ENCODE results near the gene C7.

DNA sequence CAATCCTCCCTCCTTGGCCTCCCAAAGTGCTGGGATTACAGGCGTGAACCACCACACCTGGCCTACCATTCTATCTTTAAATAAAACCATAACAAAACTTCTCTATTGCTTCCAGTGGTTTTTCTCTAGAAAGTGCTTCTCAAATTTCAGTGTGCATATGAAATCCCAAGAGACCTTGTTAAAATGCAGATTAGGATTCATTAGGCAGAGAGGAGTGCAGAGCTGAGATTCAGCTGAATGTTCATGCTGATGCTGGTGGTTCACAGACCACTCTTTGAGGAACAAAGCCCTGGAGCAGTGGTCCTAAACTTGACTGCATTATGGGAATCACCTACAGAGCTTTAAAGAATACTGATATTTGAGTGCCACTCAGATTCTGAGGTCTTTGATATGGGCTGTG, 39.9 kb upstream of the C7 start:
- TF ChIP-seq ZNF8 (CRISPR knock-in tag; IDR thresholded peaks at IDR 0.05), result no peak
- TF ChIP-seq, protein P1, sequence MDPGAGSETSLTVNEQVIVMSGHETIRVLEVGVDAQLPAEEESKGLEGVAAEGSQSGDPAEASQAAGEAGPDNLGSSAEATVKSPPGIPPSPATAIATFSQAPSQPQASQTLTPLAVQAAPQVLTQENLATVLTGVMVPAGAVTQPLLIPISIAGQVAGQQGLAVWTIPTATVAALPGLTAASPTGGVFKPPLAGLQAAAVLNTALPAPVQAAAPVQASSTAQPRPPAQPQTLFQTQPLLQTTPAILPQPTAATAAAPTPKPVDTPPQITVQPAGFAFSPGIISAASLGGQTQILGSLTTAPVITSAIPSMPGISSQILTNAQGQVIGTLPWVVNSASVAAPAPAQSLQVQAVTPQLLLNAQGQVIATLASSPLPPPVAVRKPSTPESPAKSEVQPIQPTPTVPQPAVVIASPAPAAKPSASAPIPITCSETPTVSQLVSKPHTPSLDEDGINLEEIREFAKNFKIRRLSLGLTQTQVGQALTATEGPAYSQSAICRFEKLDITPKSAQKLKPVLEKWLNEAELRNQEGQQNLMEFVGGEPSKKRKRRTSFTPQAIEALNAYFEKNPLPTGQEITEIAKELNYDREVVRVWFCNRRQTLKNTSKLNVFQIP (CRISPR knock-in tag; IDR thresholded peaks at IDR 0.05; ENCODE audit: borderline replicate concordance, low read depth), result no peak
- TF ChIP-seq CREB5 (CRISPR knock-in tag; IDR thresholded peaks at IDR 0.05; ENCODE audit: low read depth), result no peak
- TF ChIP-seq GLIS3 (CRISPR knock-in tag; IDR thresholded peaks at IDR 0.05), result no peak
- TF ChIP-seq PATZ1 (CRISPR knock-in tag; IDR thresholded peaks at IDR 0.05; ENCODE audit: borderline replicate concordance), result no peak
- TF ChIP-seq ZNF565 (CRISPR knock-in tag; conservative IDR thresholded peaks at IDR 0.05; ENCODE audit: low read depth), result no peak
- no peak for TF ChIP-seq ZFP3 (CRISPR knock-in tag; IDR thresholded peaks at IDR 0.05)
- no peak for TF ChIP-seq RARB (CRISPR knock-in tag; IDR thresholded peaks at IDR 0.05)
- no peak for TF ChIP-seq ISL1 (CRISPR knock-in tag; IDR thresholded peaks at IDR 0.05)
- no peak for TF ChIP-seq CSDC2 (CRISPR knock-in tag; IDR thresholded peaks at IDR 0.05)
- TF ChIP-seq SNAI2 (CRISPR knock-in tag; IDR thresholded peaks at IDR 0.05), result no peak
- no peak for TF ChIP-seq TOX (CRISPR knock-in tag; IDR thresholded peaks at IDR 0.05; ENCODE audit: borderline replicate concordance)
- no peak for TF ChIP-seq BACH2 (CRISPR knock-in tag; IDR thresholded peaks at IDR 0.05; ENCODE audit: borderline replicate concordance)
- TF ChIP-seq OSR1 (CRISPR knock-in tag; IDR thresholded peaks at IDR 0.05), result no peak
